OCI-LY1 (cell line): ENCODE measurements around the gene MAGI2.

Source experiments
- EZH2 ChIP-seq: fragments of 200-600 bp; sonication (generic), shearing (Covaris generic); IDR thresholded peaks from 2 replicates; pipeline ENCODE4 v1.8.0; 2017; ENCODE audit warnings: borderline replicate concordance, mixed run types, mild to moderate bottlenecking, antibody characterized with exemption, low read length, moderate library complexity, mixed read lengths
- TF ChIP-seq, protein P1 (sequence below): fragments of 200-600 bp; sonication (generic), shearing (Covaris generic); IDR thresholded peaks from 2 replicates; pipeline ENCODE4 v1.5.1; 2017; ENCODE audit warnings: mild to moderate bottlenecking, antibody characterized with exemption, low read length, moderate library complexity, mixed read lengths

DNA sequence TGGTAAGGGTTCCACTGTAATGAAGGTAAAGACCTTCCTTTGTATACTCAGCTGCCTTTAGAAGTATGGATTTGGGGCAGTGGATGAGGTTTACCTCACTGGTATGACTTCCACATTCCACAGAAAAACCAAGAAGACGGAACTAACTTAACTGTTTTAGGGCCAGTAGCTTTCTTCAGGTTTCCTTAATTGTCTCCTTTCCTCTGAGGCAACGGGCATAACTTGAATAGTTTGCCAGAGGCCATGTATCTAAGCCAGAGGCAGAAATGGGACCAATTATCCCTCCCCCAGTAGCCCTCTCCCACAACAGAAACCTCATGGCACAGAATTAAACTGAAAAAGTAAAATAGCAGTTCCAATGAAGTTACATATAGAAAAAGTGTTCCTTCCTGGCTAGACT is 1373.2 kb downstream of the MAGI2 start:
- TF ChIP-seq, protein P1, sequence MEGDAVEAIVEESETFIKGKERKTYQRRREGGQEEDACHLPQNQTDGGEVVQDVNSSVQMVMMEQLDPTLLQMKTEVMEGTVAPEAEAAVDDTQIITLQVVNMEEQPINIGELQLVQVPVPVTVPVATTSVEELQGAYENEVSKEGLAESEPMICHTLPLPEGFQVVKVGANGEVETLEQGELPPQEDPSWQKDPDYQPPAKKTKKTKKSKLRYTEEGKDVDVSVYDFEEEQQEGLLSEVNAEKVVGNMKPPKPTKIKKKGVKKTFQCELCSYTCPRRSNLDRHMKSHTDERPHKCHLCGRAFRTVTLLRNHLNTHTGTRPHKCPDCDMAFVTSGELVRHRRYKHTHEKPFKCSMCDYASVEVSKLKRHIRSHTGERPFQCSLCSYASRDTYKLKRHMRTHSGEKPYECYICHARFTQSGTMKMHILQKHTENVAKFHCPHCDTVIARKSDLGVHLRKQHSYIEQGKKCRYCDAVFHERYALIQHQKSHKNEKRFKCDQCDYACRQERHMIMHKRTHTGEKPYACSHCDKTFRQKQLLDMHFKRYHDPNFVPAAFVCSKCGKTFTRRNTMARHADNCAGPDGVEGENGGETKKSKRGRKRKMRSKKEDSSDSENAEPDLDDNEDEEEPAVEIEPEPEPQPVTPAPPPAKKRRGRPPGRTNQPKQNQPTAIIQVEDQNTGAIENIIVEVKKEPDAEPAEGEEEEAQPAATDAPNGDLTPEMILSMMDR = no peak
- TF ChIP-seq EZH2 = no peak
